PFSK-1 (cell line): ENCODE data around the gene SYNDIG1L. TPM values are rescaled to one million over a fixed set of nuclear protein-coding genes. Genes with fewer than 3 reads are reported as not detected.

Source experiments
- FOXP2 ChIP-seq: optimal IDR thresholded peaks from 2 replicates; pipeline ENCODE3; 2011; ENCODE audit warnings: borderline replicate concordance, control low read depth, inconsistent platforms; ENCODE audit not compliant: insufficient read depth; ENCODE audit errors: extremely low read length, extremely low read depth
- POLR2AphosphoS5 ChIP-seq: IDR thresholded peaks from 2 replicates; pipeline ENCODE4 v1.6.1; 2012; ENCODE audit warnings: low read depth, mild to moderate bottlenecking, control low read depth, low read length, moderate library complexity
- REST ChIP-seq, 2 experiments: IDR thresholded peaks; 2 replicates each; pipeline versions ENCODE4 v1.6.1 to v1.8.0; 2011 to 2012; ENCODE audit warnings: low read depth in 2 of 2, low read length in 2 of 2, control low read depth in 1 of 2, inconsistent platforms in 1 of 2, mild to moderate bottlenecking in 1 of 2, moderate library complexity in 1 of 2; ENCODE audit not compliant: insufficient read depth in 1 of 2
- SIN3A ChIP-seq: IDR thresholded peaks from 2 replicates; pipeline ENCODE4 v1.6.1; 2012; ENCODE audit warnings: mild to moderate bottlenecking, low read length, moderate library complexity, borderline replicate concordance; ENCODE audit not compliant: insufficient read depth
- TAF1 ChIP-seq: IDR thresholded peaks from 2 replicates; pipeline ENCODE4 v1.6.1; 2012; ENCODE audit warnings: low read length, control low read depth, borderline replicate concordance; ENCODE audit not compliant: insufficient read depth
- polyA plus RNA-seq: library from polyadenylated mRNA; unstranded; fragments of >200 nt; gene quantifications from one replicate; pipeline ENCODE4 v1.2.1, GENCODE V29; 2012; ENCODE audit warnings: low read depth, missing spikeins; ENCODE audit not compliant: insufficient read length

SYNDIG1L gene
- polyA plus RNA-seq, result not detected

GRCh38 chr14:74426202-74426582 lies at the start of gene SYNDIG1L:
TSS of gene SYNDIG1L (minus strand) at chr14:74426210. CDS start at chr14:74409744, 16,466 bp downstream.
- TF ChIP-seq POLR2AphosphoS5 (no peak), FOXP2 (no peak), SIN3A (no peak), REST (IDR thresholded peaks at IDR 0.05; ENCODE audit: insufficient read depth in 1 of 2, low read depth in 2 of 2, low read length in 2 of 2) (no peak), TAF1 (no peak)

GRCh38 chr14:74475678-74476077 lies 49.7 kb upstream of the SYNDIG1L start:
- no peak for TF ChIP-seq SIN3A
- TF ChIP-seq REST (IDR thresholded peaks at IDR 0.05; ENCODE audit: insufficient read depth in 1 of 2, low read depth in 2 of 2, low read length in 2 of 2), result no peak
- no peak for TF ChIP-seq FOXP2
- no peak for TF ChIP-seq TAF1
- TF ChIP-seq POLR2AphosphoS5, result no peak

GRCh38 chr14:74474376-74474775 lies 48.4 kb upstream of the SYNDIG1L start:
- TF ChIP-seq SIN3A (no peak), POLR2AphosphoS5 (no peak)

- TF ChIP-seq FOXP2 (no peak), POLR2AphosphoS5 (no peak), SIN3A (no peak), REST (IDR thresholded peaks at IDR 0.05; ENCODE audit: insufficient read depth in 1 of 2, low read depth in 2 of 2, low read length in 2 of 2) (no peak), TAF1 (no peak)
These were observed 46.6 kb upstream of the SYNDIG1L start for GRCh38 chr14:74472601-74473000.

- TF ChIP-seq TAF1 (no peak), REST (IDR thresholded peaks at IDR 0.05; ENCODE audit: insufficient read depth in 1 of 2, low read depth in 2 of 2, low read length in 2 of 2) (no peak), POLR2AphosphoS5 (no peak), SIN3A (no peak), FOXP2 (no peak)
These were observed 43.8 kb upstream of the SYNDIG1L start for GRCh38 chr14:74469548-74470518.
